ENCODE measurements around the gene TCEA2. TPM values are rescaled to one million over a fixed set of nuclear protein-coding genes. Genes with fewer than 3 reads are reported as not detected.

The TCEA2 gene
- total and polyA plus RNA-seq, 2 donors from 2014 or later = 53.8 to 90.9 TPM

- TF ChIP-seq CTCF (IDR thresholded peaks at IDR 0.05; ENCODE audit: borderline replicate concordance, extremely low read depth, insufficient read depth) = no peak
- FAIRE-seq (no peak), DNase-seq (peak in 2 of 5 donors; percentile 63 to 86)
- H3K9ac ChIP-seq (ENCODE audit: low read length in 3 of 3) = no peak within 1 kb of the TSS
- H3K36me3 ChIP-seq (ENCODE audit: control insufficient read depth in 2 of 3, insufficient read depth in 3 of 3, low read length in 3 of 3) = no peaks in the 10 kb centered on the region
- intact Hi-C loops (cut with DNase I) = no loop called here
- peaks cover 7% of the 10 kb centered on the region for H3K27me3 ChIP-seq (ENCODE audit: control insufficient read depth, insufficient read depth, low read length)
- H3K4me1 ChIP-seq (ENCODE audit: control insufficient read depth in 2 of 3, insufficient read depth in 2 of 3, low read depth in 1 of 3, low read length in 3 of 3) = peaks cover 0 to 12% (median 0%) of the 10 kb centered on the region in 3 donors
- H3K4me3 ChIP-seq (ENCODE audit: low read length in 3 of 3) = peak within 1 kb of the TSS in 1 of 3 donors; percentile 46
- H3K9me3 ChIP-seq (ENCODE audit: control insufficient read depth in 2 of 3, insufficient read depth in 1 of 3, low read length in 3 of 3) = no peaks in the 10 kb centered on the region
- peak within 1 kb of the TSS; percentile 54 to 68 for H3K27ac ChIP-seq (ENCODE audit: low read depth in 2 of 2, low read length in 2 of 2)
Observed at GRCh38 chr20:64049060-64049877, 13.7 kb upstream of the TCEA2 start, which contains the start of gene SOX18. Gene SOX18 (minus strand): TSS chr20:64049639. CDS start chr20:64049516, 123 bp downstream.

GRCh38 chr20:64049878-64050260 is 13.1 kb upstream of the TCEA2 start:
- H3K4me3 ChIP-seq (ENCODE audit: low read length in 3 of 3) = peak overlapping the region in 1 of 3 donors; percentile 46
- H3K9ac ChIP-seq (ENCODE audit: low read length in 3 of 3) = no peak overlapping the region
- FAIRE-seq (no peak), DNase-seq (peak in 1 of 5 donors; percentile 79)
- no peak for TF ChIP-seq CTCF (IDR thresholded peaks at IDR 0.05; ENCODE audit: borderline replicate concordance, extremely low read depth, insufficient read depth)
- H3K36me3 ChIP-seq (ENCODE audit: control insufficient read depth in 2 of 3, insufficient read depth in 3 of 3, low read length in 3 of 3) = no peaks in the 10 kb centered on the region
- peaks cover 7% of the 10 kb centered on the region for H3K27me3 ChIP-seq (ENCODE audit: control insufficient read depth, insufficient read depth, low read length)
- H3K27ac ChIP-seq (ENCODE audit: low read depth in 2 of 2, low read length in 2 of 2) = peak overlapping the region; percentile 54 to 68
- no peaks in the 10 kb centered on the region for H3K9me3 ChIP-seq (ENCODE audit: control insufficient read depth in 2 of 3, insufficient read depth in 1 of 3, low read length in 3 of 3)
- intact Hi-C loops (cut with DNase I) = no loop called here
- peaks cover 0 to 14% (median 0%) of the 10 kb centered on the region in 3 donors for H3K4me1 ChIP-seq (ENCODE audit: control insufficient read depth in 2 of 3, insufficient read depth in 2 of 3, low read depth in 1 of 3, low read length in 3 of 3)

- DNase-seq (peak in 1 of 5 donors; percentile 77), FAIRE-seq (no peak)
- Histone ChIP-seq H3K36me3 (ENCODE audit: control insufficient read depth in 2 of 3, insufficient read depth in 3 of 3, low read length in 3 of 3) (no peaks in the 10 kb centered on the region), H3K27me3 (ENCODE audit: control insufficient read depth, insufficient read depth, low read length) (peaks cover 7% of the 10 kb centered on the region), H3K4me1 (ENCODE audit: control insufficient read depth in 2 of 3, insufficient read depth in 2 of 3, low read depth in 1 of 3, low read length in 3 of 3) (peaks cover 0 to 16% (median 0%) of the 10 kb centered on the region in 3 donors), H3K9ac (ENCODE audit: low read length in 3 of 3) (no peak overlapping the region), H3K4me3 (ENCODE audit: low read length in 3 of 3) (peak overlapping the region in 1 of 3 donors; percentile 46), H3K9me3 (ENCODE audit: control insufficient read depth in 2 of 3, insufficient read depth in 1 of 3, low read length in 3 of 3) (no peaks in the 10 kb centered on the region), H3K27ac (ENCODE audit: low read depth in 2 of 2, low read length in 2 of 2) (peak overlapping the region; percentile 54 to 68)
- intact Hi-C loops (cut with DNase I) = no loop called here
- no peak for TF ChIP-seq CTCF (IDR thresholded peaks at IDR 0.05; ENCODE audit: borderline replicate concordance, extremely low read depth, insufficient read depth)
Observed at GRCh38 chr20:64050261-64051032, 12.6 kb upstream of the TCEA2 start.

All from kidney (tissue), 14 donors.